Measurements from ENCODE around the gene RPAP2. TPM values are rescaled to one million over a fixed set of nuclear protein-coding genes. Genes with fewer than 3 reads are reported as not detected.
A peak's percentile ranks its signal among the peaks of the same experiment; 100 is the strongest.

The RPAP2 gene
- total and polyA plus RNA-seq, 10 of the 15 experiments (the other 5 are each of a cell fraction or from before 2014, with no cell fraction given) = 11.4 to 39.5 (median 21.7) TPM

GRCh38 chr1:92366040-92366395 is 67.2 kb downstream of the RPAP2 start (continued):
- TF ChIP-seq E4F1 (IDR thresholded peaks at IDR 0.05; ENCODE audit: borderline replicate concordance, partially characterized antibody) (no peak), POLR2AphosphoS2 (IDR thresholded peaks at IDR 0.05; ENCODE audit: low read depth, low read length) (no peak), CEBPZ (IDR thresholded peaks at IDR 0.05; ENCODE audit: low read depth, low read length) (no peak), ELK1 (IDR thresholded peaks at IDR 0.05; ENCODE audit: low read depth, low read length) (no peak)

DNA sequence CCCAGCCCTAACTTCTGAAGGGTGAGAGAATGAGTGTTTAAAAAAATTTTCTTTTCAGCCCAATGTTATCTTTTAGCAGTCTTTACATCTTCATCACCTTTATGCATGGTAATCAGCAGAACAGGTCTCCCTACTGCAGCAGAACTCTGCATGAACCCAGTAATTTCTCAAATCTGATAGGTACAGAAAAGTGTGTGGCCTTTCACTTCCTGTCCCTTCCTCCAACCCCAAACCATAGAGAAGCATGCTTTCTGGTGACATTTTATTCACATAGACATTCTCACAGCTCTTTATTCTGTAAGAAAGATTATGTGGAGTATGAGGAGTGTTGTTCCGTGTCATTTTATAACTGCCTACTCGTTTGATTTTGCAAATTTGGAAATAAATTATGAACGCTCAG is 68.6 kb downstream of the RPAP2 start:
- RAD21 ChIA-PET (ENCODE audit: unreplicated experiment) = interaction anchor here (0.6 kb wide), 2 partner anchors 77 to 507 kb away, joined by 3 to 5 read pairs; no protein-coding TSS in a partner anchor
- POLR2A ChIA-PET = no interaction called here
- H4K20me1 ChIP-seq (ENCODE audit: control insufficient read depth, insufficient read depth) = no peaks in the 10 kb centered on the region
- CTCF ChIA-PET = interaction anchor here (1.1 to 1.2 kb wide), 2 partner anchors 9 to 31 kb away, joined by 3 read pairs; no protein-coding TSS in a partner anchor
- no peak for FAIRE-seq
- intact Hi-C loops (cut with micrococcal nuclease; ENCODE audit: unreplicated experiment) = no loop called here
- H3K79me2 ChIP-seq (ENCODE audit: control insufficient read depth, insufficient read depth, low read length) = no peaks in the 10 kb centered on the region
- H3K27me3 ChIP-seq (replicated peaks in 1 of 2; ENCODE audit: control insufficient read depth in 2 of 2, insufficient read depth in 2 of 2, low read length in 1 of 2) = no peaks in the 10 kb centered on the region
- DNase-seq (ENCODE audit: low read depth, low spot score) = no peak
- no peak overlapping the region for H3K27ac ChIP-seq (ENCODE audit: control insufficient read depth, insufficient read depth)
- no peaks in the 10 kb centered on the region for H3K9me3 ChIP-seq (replicated peaks; ENCODE audit: control insufficient read depth, insufficient read depth, low read length)
- in situ Hi-C loops (cut with MboI) = no loop called here
- TF ChIP-seq RUNX3 (IDR thresholded peaks at IDR 0.05; ENCODE audit: low read length) (peak; percentile 37; the same call in 1 of the 2 replicates), SPI1 (IDR thresholded peaks at IDR 0.05; ENCODE audit: borderline replicate concordance, insufficient read depth, low read depth, low read length) (peak; percentile 25; the same call in 1 of the 2 replicates), MXI1 (IDR thresholded peaks at IDR 0.05; ENCODE audit: low read depth, low read length) (no peak)
- no peak overlapping the region for H3K9ac ChIP-seq (ENCODE audit: control insufficient read depth, insufficient read depth, low read length)
- no peak overlapping the region for H3K4me2 ChIP-seq (ENCODE audit: control insufficient read depth, insufficient read depth)
- no TSS peak for BruUV-seq (replicated peaks)
- peaks cover 0 to 2% of the 10 kb centered on the region in 2 experiments; a peak in 2 of 4 replicates for H3K36me3 ChIP-seq (ENCODE audit: control insufficient read depth in 2 of 2, insufficient read depth in 2 of 2, low read length in 1 of 2)
- SMC1A ChIA-PET (ENCODE audit: uncharacterized antibody, unreplicated experiment) = interaction anchor here (0.8 to 1.8 kb wide), 4 partner anchors 11 to 115 kb away, joined by 3 to 8 read pairs (median 4); no protein-coding TSS in a partner anchor
- ATAC-seq = peak; percentile 64
- no peak overlapping the region for H2AFZ ChIP-seq (ENCODE audit: control insufficient read depth, low read depth, low read length)
- no peak overlapping the region for H3K4me3 ChIP-seq
- H3K4me1 ChIP-seq (ENCODE audit: control insufficient read depth, insufficient read depth, low read length) = peaks cover 19% of the 10 kb centered on the region
- 95% methylated on average over 3 of the region's 3 CpGs for WGBS (ENCODE audit: insufficient coverage, insufficient replicate concordance, low lambda C conversion rate, missing lambda C conversion rate)
